ENCODE measurements around the gene TRPC4. TPM values are rescaled to one million over a fixed set of nuclear protein-coding genes. Genes with fewer than 3 reads are reported as not detected.
"Not testable (repeated sequence)": the region's sequence is repeated elsewhere in the genome, so short reads cannot be mapped to it uniquely, and the experiment has no call there.

Gene TRPC4
- total RNA-seq, 1 donor from 2014 or later = 7.5 TPM

DNA sequence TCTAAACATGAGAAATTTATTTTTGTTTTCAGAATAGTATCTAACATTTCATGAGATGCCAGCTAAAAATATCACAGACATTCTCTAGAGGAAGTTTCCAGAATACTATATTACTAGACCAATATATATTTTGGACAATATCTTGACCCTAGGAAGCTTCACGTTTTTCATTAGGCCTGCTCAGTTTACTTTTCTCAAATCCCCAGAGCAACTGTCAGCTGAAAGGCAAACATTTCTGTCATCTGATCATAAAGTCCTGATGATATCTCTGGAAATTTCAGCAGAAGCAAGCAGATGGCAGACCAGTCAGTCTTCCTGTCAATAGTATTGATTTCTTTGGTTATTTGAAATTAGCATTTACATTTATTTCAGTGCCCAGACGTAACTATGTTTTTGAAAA is 275.0 kb downstream of the TRPC4 start:
- Mint-ChIP-seq H3K4me3 (peak overlapping the region; percentile 53), H3K4me1 (peaks cover 42% of the 10 kb centered on the region), H3K36me3 (peaks cover 10% of the 10 kb centered on the region), H3K27ac (peak overlapping the region; percentile 78), H3K27me3 (ENCODE audit: low read depth) (no peaks in the 10 kb centered on the region), H3K9me3 (no peaks in the 10 kb centered on the region)
- DNase-seq (ENCODE audit: low spot score in 2 of 2, unreplicated experiment in 2 of 2) = no peak
- TF ChIP-seq, protein P1, sequence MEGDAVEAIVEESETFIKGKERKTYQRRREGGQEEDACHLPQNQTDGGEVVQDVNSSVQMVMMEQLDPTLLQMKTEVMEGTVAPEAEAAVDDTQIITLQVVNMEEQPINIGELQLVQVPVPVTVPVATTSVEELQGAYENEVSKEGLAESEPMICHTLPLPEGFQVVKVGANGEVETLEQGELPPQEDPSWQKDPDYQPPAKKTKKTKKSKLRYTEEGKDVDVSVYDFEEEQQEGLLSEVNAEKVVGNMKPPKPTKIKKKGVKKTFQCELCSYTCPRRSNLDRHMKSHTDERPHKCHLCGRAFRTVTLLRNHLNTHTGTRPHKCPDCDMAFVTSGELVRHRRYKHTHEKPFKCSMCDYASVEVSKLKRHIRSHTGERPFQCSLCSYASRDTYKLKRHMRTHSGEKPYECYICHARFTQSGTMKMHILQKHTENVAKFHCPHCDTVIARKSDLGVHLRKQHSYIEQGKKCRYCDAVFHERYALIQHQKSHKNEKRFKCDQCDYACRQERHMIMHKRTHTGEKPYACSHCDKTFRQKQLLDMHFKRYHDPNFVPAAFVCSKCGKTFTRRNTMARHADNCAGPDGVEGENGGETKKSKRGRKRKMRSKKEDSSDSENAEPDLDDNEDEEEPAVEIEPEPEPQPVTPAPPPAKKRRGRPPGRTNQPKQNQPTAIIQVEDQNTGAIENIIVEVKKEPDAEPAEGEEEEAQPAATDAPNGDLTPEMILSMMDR (IDR thresholded peaks at IDR 0.05; ENCODE audit: unreplicated experiment) = no peak

DNA sequence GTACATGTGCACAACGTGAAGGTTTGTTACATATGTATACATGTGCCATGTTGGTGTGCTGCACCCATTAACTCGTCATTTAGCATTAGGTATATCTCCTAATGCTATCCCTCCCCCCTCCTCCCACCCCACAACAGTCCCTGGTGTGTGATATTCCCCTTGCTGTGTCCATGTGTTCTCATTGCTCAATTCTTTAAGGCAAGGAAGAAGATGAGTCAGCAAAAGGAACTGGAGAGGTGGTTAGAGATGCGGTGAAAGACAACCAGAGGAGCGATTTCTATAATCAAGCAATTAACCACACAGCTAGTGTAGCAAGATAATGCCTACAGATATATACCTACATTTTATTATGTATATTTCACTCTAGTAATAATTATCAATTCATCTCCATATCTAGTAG is 280.2 kb downstream of the TRPC4 start:
- not testable (repeated sequence) for H3K4me1 Mint-ChIP-seq; H3K27me3 Mint-ChIP-seq (ENCODE audit: low read depth)

DNA sequence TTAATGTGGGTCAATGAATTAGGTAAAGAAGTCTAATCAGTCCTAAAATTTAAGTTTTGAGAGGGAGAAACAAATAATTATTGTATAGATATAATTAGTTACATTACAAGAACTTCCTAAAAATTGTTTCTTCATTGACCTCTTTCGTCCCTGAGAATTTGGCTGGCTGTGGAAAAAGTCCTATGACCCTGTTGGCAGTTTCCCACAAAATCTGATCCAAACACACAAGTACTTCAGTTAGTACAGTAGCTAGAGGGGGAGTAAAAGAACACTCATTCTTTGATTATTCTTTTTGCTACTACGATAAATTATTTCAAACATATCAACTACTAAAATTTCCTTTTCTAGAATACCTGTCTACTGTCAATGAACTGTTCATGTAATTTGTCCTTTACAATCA is 282.3 kb downstream of the TRPC4 start:
- H3K36me3 Mint-ChIP-seq = peaks cover 57% of the 10 kb centered on the region
- no peaks in the 10 kb centered on the region for H3K4me1 Mint-ChIP-seq
- no peaks in the 10 kb centered on the region for H3K27me3 Mint-ChIP-seq (ENCODE audit: low read depth)
- no peak overlapping the region for H3K4me3 Mint-ChIP-seq
- TF ChIP-seq, protein P1 (IDR thresholded peaks at IDR 0.05; ENCODE audit: unreplicated experiment) = no peak
- H3K9me3 Mint-ChIP-seq = peaks cover 4% of the 10 kb centered on the region
- H3K27ac Mint-ChIP-seq = no peak overlapping the region
- DNase-seq (ENCODE audit: low spot score in 2 of 2, unreplicated experiment in 2 of 2) = no peak

More for the DNA sequence above, 280.2 kb downstream of the TRPC4 start:
- not testable (repeated sequence) for H3K27ac Mint-ChIP-seq; DNase-seq (ENCODE audit: low spot score in 2 of 2, unreplicated experiment in 2 of 2); H3K4me3 Mint-ChIP-seq; H3K9me3 Mint-ChIP-seq
- H3K36me3 Mint-ChIP-seq = peaks cover 41% of the 10 kb centered on the region
